Neural cell (in vitro differentiated cells): ENCODE measurements around the gene PHF2.

Experiments used
- CTCF ChIP-seq: fragments of 450-650 bp; IDR thresholded peaks from 2 replicates; pipeline ENCODE4 v1.5.1; 2014; ENCODE audit warnings: antibody characterized with exemption, mild to moderate bottlenecking, moderate library complexity; ENCODE audit not compliant: poor library complexity, severe bottlenecking
- EZH2 ChIP-seq: fragments of 200-600, 300-800 bp; shearing (Covaris generic), sonication (generic); IDR thresholded peaks from 2 replicates; pipeline ENCODE4 v1.6.1; 2014; ENCODE audit warnings: antibody characterized with exemption, low read length, borderline replicate concordance, mild to moderate bottlenecking; ENCODE audit not compliant: insufficient read depth, poor library complexity, severe bottlenecking

- TF ChIP-seq CTCF = no peak
- no peak for TF ChIP-seq EZH2
Measured at GRCh38 chr9:93660352-93661046, 84.1 kb downstream of the PHF2 start.
